ENCODE results near the gene MICAL1.

- TF ChIP-seq CTCF (IDR thresholded peaks at IDR 0.05; ENCODE audit: control extremely low read depth in 1 of 3, insufficient read depth in 1 of 3, low read depth in 1 of 3, low read length in 3 of 3) (no peak), POLR2A (IDR thresholded peaks at IDR 0.05; ENCODE audit: control extremely low read depth in 1 of 2, low read depth in 2 of 2, low read length in 2 of 2) (no peak), POLR2AphosphoS5 (IDR thresholded peaks at IDR 0.05; ENCODE audit: low read depth, low read length) (no peak)
These were observed 40.6 kb upstream of the MICAL1 start for GRCh38 chr6:109496036-109496772.

Data from H1 (cell line).